Fibroblast of pulmonary artery (primary cell): ENCODE data around the gene SPINT2.
"Not testable (repeated sequence)": the region's sequence is repeated elsewhere in the genome, so short reads cannot be mapped to it uniquely, and the experiment has no call there.

Experiments used
- DNase-seq: peaks from one replicate; pipeline ENCODE4 v3.0.0-alpha.2; 2010; ENCODE audit warnings: low read depth
- H3K4me3 ChIP-seq: replicated peaks from 2 replicates; pipeline ENCODE4 v1.5.1; 2011; ENCODE audit warnings: low read depth, mild to moderate bottlenecking, control low read depth, low read length, moderate library complexity
- CTCF ChIP-seq: IDR thresholded peaks from 2 replicates; pipeline ENCODE4 v1.5.1; 2011; ENCODE audit warnings: mild to moderate bottlenecking, control low read depth, low read length, inconsistent platforms; ENCODE audit errors: missing control alignments

Gene SPINT2

GRCh38 chr19:38223119-38223523 lies 41.3 kb upstream of the SPINT2 start:
- no peak overlapping the region for H3K4me3 ChIP-seq
- TF ChIP-seq CTCF: no peak
- DNase-seq: no peak

GRCh38 chr19:38223617-38224013 lies 40.8 kb upstream of the SPINT2 start:
- DNase-seq: no peak
- peak overlapping the region; percentile 64 for H3K4me3 ChIP-seq
- no peak for TF ChIP-seq CTCF

- peak within 1 kb of the TSS; percentile 64 for H3K4me3 ChIP-seq
- peak; percentile 64 for DNase-seq
- TF ChIP-seq CTCF: peak; percentile 12
Observed at GRCh38 chr19:38224014-38224862, 40.1 kb upstream of the SPINT2 start, which contains the start of gene DPF1. Gene DPF1 (minus strand): TSS chr19:38224222. CDS start chr19:38224142, 80 bp downstream.

GRCh38 chr19:38224863-38225218 lies 39.5 kb upstream of the SPINT2 start:
- not testable (repeated sequence) for H3K4me3 ChIP-seq, DNase-seq

GRCh38 chr19:38227287-38228004 lies 36.9 kb upstream of the SPINT2 start:
- no peak overlapping the region for H3K4me3 ChIP-seq
- no peak for TF ChIP-seq CTCF
- no peak for DNase-seq

GRCh38 chr19:38228005-38228377 lies 36.4 kb upstream of the SPINT2 start:
- no peak for DNase-seq
- TF ChIP-seq CTCF: no peak
- H3K4me3 ChIP-seq: no peak overlapping the region
